Right kidney (tissue), 1 donor: ENCODE data around the gene UNC119B.

Source experiments
- DNase-seq: peaks from one replicate; pipeline ENCODE4 v3.0.0-alpha.2; 2016

Gene UNC119B

GRCh38 chr12:120767071-120768024 lies 57.1 kb downstream of the UNC119B start:
- DNase-seq = no peak

GRCh38 chr12:120771097-120771496 lies 60.8 kb downstream of the UNC119B start:
- no peak for DNase-seq
